Measurements from ENCODE around the gene INTS7. TPM values are rescaled to one million over a fixed set of nuclear protein-coding genes. Genes with fewer than 3 reads are reported as not detected.

The INTS7 gene
- total and polyA plus RNA-seq, 9 of the 15 experiments (the other 6 are each of a cell fraction or from before 2014, with no cell fraction given), result 27.3 to 68.4 (median 40.4) TPM

GRCh38 chr1:212053993-212054392 is 18.6 kb upstream of the INTS7 start:
- Histone ChIP-seq H3K9me1 (ENCODE audit: control insufficient read depth, insufficient read depth, low read length) (no peaks in the 10 kb centered on the region), H4K20me1 (replicated peaks; ENCODE audit: control insufficient read depth, insufficient read depth, low read length) (no peaks in the 10 kb centered on the region), H3K27me3 (ENCODE audit: control insufficient read depth in 2 of 2, insufficient read depth in 2 of 2, low read length in 2 of 2) (no peaks in the 10 kb centered on the region), H3K9ac (ENCODE audit: insufficient read depth in 1 of 2, low read depth in 2 of 2, low read length in 2 of 2) (no peak overlapping the region), H3K9me3 (replicated peaks; ENCODE audit: control insufficient read depth, insufficient read depth, low read depth, low read length) (peaks cover 33% of the 10 kb centered on the region), H2AFZ (ENCODE audit: low read depth, low read length) (no peak overlapping the region), H3K36me3 (ENCODE audit: control insufficient read depth, insufficient read depth, low read length) (peaks cover 80% of the 10 kb centered on the region), H3K4me1 (replicated peaks in 1 of 2; ENCODE audit: control insufficient read depth in 2 of 2, insufficient read depth in 2 of 2, low read length in 2 of 2) (no peaks in the 10 kb centered on the region), H3K4me3 (no peak overlapping the region), H3K27ac (ENCODE audit: extremely low read depth, low read depth, low read length) (no peak overlapping the region), H3K4me2 (ENCODE audit: insufficient read depth, low read length) (no peak overlapping the region), H3K79me2 (ENCODE audit: control insufficient read depth, insufficient read depth, low read length) (peaks cover 3% of the 10 kb centered on the region; the same call in 2 of the 3 replicates)
- ATAC-seq (no peak), DNase-seq (ENCODE audit: extremely low read depth in 1 of 4, low spot score in 3 of 4) (no peak), FAIRE-seq (no peak)
- POLR2A ChIA-PET, result interaction anchor here (1.3 kb wide), 1 partner anchor 10 kb away, joined by 3 read pairs; no protein-coding TSS in a partner anchor
- CTCF ChIA-PET (ENCODE audit: low intra/inter-chr PET ratio), result no interaction called here
- 92% methylated on average over 1 of the region's 1 CpG for WGBS (ENCODE audit: insufficient coverage, low coverage, missing lambda C conversion rate)
- intact Hi-C loops (cut with micrococcal nuclease), result no loop called here
- in situ Hi-C loops (cut with MboI), result no loop called here
- TF ChIP-seq FOXP1 (CRISPR knock-in tag; IDR thresholded peaks at IDR 0.05) (0 out of 2 replicates have a peak, but pooled peaks have one; percentile 34), PPARD (CRISPR knock-in tag; IDR thresholded peaks at IDR 0.05) (no peak)
- BruUV-seq (replicated peaks), result no TSS peak

GRCh38 chr1:212045981-212046380 is 10.6 kb upstream of the INTS7 start:
- TF ChIP-seq ZC3H8 (IDR thresholded peaks at IDR 0.05) (no peak), ZNF316 (IDR thresholded peaks at IDR 0.05) (peak; percentile 18; the same call in 1 of the 2 replicates)
- intact Hi-C loops (cut with micrococcal nuclease) (no loop called here), in situ Hi-C loops (cut with MboI) (loop anchor here (25.0 kb wide), 1 partner anchor 359 kb away; the partner anchor contains the start of gene NEK2)
- Histone ChIP-seq H3K4me1 (replicated peaks in 1 of 2; ENCODE audit: control insufficient read depth in 2 of 2, insufficient read depth in 2 of 2, low read length in 2 of 2) (no peaks in the 10 kb centered on the region), H3K27me3 (ENCODE audit: control insufficient read depth in 2 of 2, insufficient read depth in 2 of 2, low read length in 2 of 2) (no peaks in the 10 kb centered on the region), H3K36me3 (ENCODE audit: control insufficient read depth, insufficient read depth, low read length) (peaks cover 95% of the 10 kb centered on the region), H4K20me1 (replicated peaks; ENCODE audit: control insufficient read depth, insufficient read depth, low read length) (no peaks in the 10 kb centered on the region), H3K4me3 (no peak overlapping the region), H3K27ac (ENCODE audit: extremely low read depth, low read depth, low read length) (no peak overlapping the region), H3K9ac (ENCODE audit: insufficient read depth in 1 of 2, low read depth in 2 of 2, low read length in 2 of 2) (no peak overlapping the region), H3K9me3 (replicated peaks; ENCODE audit: control insufficient read depth, insufficient read depth, low read depth, low read length) (peaks cover under 1% of the 10 kb centered on the region; the same call in 1 of the 2 replicates), H2AFZ (ENCODE audit: low read depth, low read length) (no peak overlapping the region), H3K4me2 (ENCODE audit: insufficient read depth, low read length) (no peak overlapping the region), H3K79me2 (ENCODE audit: control insufficient read depth, insufficient read depth, low read length) (peaks cover 53% of the 10 kb centered on the region), H3K9me1 (ENCODE audit: control insufficient read depth, insufficient read depth, low read length) (no peaks in the 10 kb centered on the region)
- ChIA-PET POLR2A (interaction anchor here (1.4 to 7.5 kb wide), 3 partner anchors 11 to 16 kb away, joined by 3 to 36 read pairs (median 4); partner anchors contain the start of genes DTL and INTS7), CTCF (ENCODE audit: low intra/inter-chr PET ratio) (no interaction called here)
- no TSS peak for BruUV-seq (replicated peaks)
- FAIRE-seq (no peak), DNase-seq (ENCODE audit: extremely low read depth in 1 of 4, low spot score in 3 of 4) (no peak), ATAC-seq (no peak)
- WGBS (ENCODE audit: insufficient coverage, low coverage, missing lambda C conversion rate), result 100% methylated on average over 2 of the region's 2 CpGs

Data from K562 (cell line).